ENCODE results near the gene FCSK. TPM values are rescaled to one million over a fixed set of nuclear protein-coding genes. Genes with fewer than 3 reads are reported as not detected.

FCSK gene
- total RNA-seq, 1 experiment from 2014 or later: 25.5 TPM

DNA sequence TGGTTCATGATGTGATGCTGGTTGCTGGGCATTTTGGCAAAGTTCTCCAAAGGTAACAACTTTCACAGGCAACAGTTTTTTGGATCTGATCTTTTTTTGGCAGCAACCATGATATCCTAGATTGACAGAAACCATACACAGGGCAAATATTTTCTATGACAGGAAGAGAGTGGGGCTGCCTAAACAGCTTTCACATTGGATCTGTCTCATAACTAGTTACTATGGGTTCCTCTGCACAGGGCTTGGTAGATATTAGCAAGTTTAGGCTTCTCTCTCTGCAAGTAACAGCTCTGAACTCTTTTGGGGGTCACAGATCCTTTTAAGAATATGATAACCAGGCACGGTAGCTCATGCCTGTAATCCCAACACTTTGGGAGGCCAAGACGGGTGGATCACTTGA is 40.4 kb downstream of the FCSK start:
- no TSS peak for BruUV-seq (replicated peaks)
- no peaks in the 10 kb centered on the region for H3K27me3 Mint-ChIP-seq (ENCODE audit: insufficient read depth, unreplicated experiment)
- TF ChIP-seq, protein P1, sequence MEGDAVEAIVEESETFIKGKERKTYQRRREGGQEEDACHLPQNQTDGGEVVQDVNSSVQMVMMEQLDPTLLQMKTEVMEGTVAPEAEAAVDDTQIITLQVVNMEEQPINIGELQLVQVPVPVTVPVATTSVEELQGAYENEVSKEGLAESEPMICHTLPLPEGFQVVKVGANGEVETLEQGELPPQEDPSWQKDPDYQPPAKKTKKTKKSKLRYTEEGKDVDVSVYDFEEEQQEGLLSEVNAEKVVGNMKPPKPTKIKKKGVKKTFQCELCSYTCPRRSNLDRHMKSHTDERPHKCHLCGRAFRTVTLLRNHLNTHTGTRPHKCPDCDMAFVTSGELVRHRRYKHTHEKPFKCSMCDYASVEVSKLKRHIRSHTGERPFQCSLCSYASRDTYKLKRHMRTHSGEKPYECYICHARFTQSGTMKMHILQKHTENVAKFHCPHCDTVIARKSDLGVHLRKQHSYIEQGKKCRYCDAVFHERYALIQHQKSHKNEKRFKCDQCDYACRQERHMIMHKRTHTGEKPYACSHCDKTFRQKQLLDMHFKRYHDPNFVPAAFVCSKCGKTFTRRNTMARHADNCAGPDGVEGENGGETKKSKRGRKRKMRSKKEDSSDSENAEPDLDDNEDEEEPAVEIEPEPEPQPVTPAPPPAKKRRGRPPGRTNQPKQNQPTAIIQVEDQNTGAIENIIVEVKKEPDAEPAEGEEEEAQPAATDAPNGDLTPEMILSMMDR (IDR thresholded peaks at IDR 0.05; ENCODE audit: insufficient read depth in 1 of 2, low read depth in 1 of 2, low read length in 1 of 2, severe bottlenecking in 1 of 2, unreplicated experiment in 1 of 2): no peak
- DNase-seq: no peak
- Histone ChIP-seq H3K9me3 (no peaks in the 10 kb centered on the region), H3K27me3 (replicated peaks; ENCODE audit: control insufficient read depth, insufficient read depth, low read length) (no peaks in the 10 kb centered on the region), H3K36me3 (ENCODE audit: control insufficient read depth, insufficient read depth, low read length) (peaks cover 10% of the 10 kb centered on the region), H3K4me3 (ENCODE audit: low read depth, low read length) (no peak overlapping the region), H3K4me1 (no peaks in the 10 kb centered on the region)
- POLR2A ChIA-PET: no interaction called here
- no peak overlapping the region for H3K27ac Mint-ChIP-seq (ENCODE audit: unreplicated experiment)
- CTCF ChIA-PET: no interaction called here
- intact Hi-C loops (cut with micrococcal nuclease; ENCODE audit: unreplicated experiment): no loop called here
- peaks cover 34% of the 10 kb centered on the region for H3K36me3 Mint-ChIP-seq (ENCODE audit: insufficient read depth, unreplicated experiment)
- H3K4me3 Mint-ChIP-seq (ENCODE audit: unreplicated experiment): no peak overlapping the region
- no peaks in the 10 kb centered on the region for H3K9me3 Mint-ChIP-seq (ENCODE audit: unreplicated experiment)
- no peaks in the 10 kb centered on the region for H3K4me1 Mint-ChIP-seq (ENCODE audit: low read depth, unreplicated experiment)

DNA sequence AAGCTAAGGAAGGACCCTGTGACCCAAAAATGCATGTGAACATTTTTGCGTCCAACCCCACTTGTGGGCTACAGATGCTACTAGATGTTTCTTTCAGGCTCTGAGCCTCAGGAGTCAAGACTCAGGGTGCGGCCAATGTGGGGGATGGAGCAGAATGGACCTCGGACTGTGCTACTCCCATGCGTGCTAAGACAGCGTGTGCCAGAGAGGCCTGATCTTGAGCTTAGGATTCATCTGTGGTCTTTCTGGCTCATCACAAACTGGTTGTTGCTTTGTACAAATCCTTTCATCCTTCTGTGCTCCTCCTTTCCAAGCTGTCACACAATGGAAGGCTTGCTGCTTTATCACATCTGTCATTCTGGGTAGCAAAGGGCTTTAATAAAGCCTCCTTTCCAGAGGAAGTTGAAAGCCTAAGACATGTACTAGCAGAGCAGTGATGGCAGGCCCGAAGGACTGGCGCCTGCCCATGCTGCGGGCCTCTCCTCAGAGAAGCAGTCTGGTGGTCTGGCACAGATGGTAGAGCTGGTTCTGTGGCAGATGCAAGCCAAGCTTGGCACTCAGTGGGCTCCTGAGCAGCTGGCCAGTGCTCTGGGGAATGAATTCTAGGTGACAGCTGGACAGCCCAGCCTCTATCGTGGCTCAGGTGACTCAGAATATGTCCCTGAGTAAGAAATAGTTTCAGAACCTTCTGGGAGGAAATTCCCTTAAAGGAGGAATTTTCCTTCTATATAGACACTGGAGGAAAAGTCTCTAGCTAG is 41.2 kb downstream of the FCSK start:
- ChIA-PET CTCF (no interaction called here), POLR2A (no interaction called here)
- Mint-ChIP-seq H3K9me3 (ENCODE audit: unreplicated experiment) (no peaks in the 10 kb centered on the region), H3K4me1 (ENCODE audit: low read depth, unreplicated experiment) (no peaks in the 10 kb centered on the region), H3K27me3 (ENCODE audit: insufficient read depth, unreplicated experiment) (no peaks in the 10 kb centered on the region), H3K36me3 (ENCODE audit: insufficient read depth, unreplicated experiment) (peaks cover 37% of the 10 kb centered on the region), H3K4me3 (ENCODE audit: unreplicated experiment) (no peak overlapping the region), H3K27ac (ENCODE audit: unreplicated experiment) (no peak overlapping the region)
- Histone ChIP-seq H3K36me3 (ENCODE audit: control insufficient read depth, insufficient read depth, low read length) (peaks cover 10% of the 10 kb centered on the region), H3K4me3 (ENCODE audit: low read depth, low read length) (no peak overlapping the region), H3K4me1 (no peaks in the 10 kb centered on the region), H3K9me3 (no peaks in the 10 kb centered on the region), H3K27me3 (replicated peaks; ENCODE audit: control insufficient read depth, insufficient read depth, low read length) (no peaks in the 10 kb centered on the region)
- intact Hi-C loops (cut with micrococcal nuclease; ENCODE audit: unreplicated experiment): no loop called here
- no peak for DNase-seq
- no TSS peak for BruUV-seq (replicated peaks)
- TF ChIP-seq, protein P1 (IDR thresholded peaks at IDR 0.05; ENCODE audit: insufficient read depth in 1 of 2, low read depth in 1 of 2, low read length in 1 of 2, severe bottlenecking in 1 of 2, unreplicated experiment in 1 of 2): no peak

DNA sequence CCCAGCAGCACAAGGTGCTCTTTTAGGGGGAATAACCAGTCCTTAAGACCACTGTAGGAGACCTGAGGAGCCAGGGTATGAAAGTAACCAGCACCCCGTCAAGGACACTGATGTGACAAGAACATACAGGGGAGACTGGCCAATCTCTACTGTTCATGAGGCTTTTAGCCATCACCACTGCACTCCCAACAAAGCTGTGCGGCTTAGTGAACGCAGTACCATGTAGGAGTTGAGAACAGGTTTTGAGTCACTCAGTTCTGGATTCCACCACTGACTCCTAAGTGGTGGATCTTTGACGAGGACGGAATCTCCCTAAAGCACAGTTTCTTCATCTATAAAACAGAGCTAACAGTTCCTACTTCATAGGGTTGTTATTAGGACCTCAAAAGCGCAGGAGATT is 42.1 kb downstream of the FCSK start:
- ChIA-PET POLR2A (no interaction called here), CTCF (interaction anchor here (0.7 kb wide), 1 partner anchor 35 kb away, joined by 3 read pairs; no protein-coding TSS in a partner anchor)
- no peaks in the 10 kb centered on the region for H3K4me1 ChIP-seq
- no peak overlapping the region for H3K4me3 ChIP-seq (ENCODE audit: low read depth, low read length)
- TF ChIP-seq, protein P1 (IDR thresholded peaks at IDR 0.05; ENCODE audit: insufficient read depth in 1 of 2, low read depth in 1 of 2, low read length in 1 of 2, severe bottlenecking in 1 of 2, unreplicated experiment in 1 of 2): no peak
- H3K36me3 Mint-ChIP-seq (ENCODE audit: insufficient read depth, unreplicated experiment): peaks cover 46% of the 10 kb centered on the region
- H3K27me3 Mint-ChIP-seq (ENCODE audit: insufficient read depth, unreplicated experiment): no peaks in the 10 kb centered on the region
- DNase-seq: no peak
- intact Hi-C loops (cut with micrococcal nuclease; ENCODE audit: unreplicated experiment): no loop called here
- no TSS peak for BruUV-seq (replicated peaks)
- no peaks in the 10 kb centered on the region for H3K9me3 ChIP-seq
- H3K27ac Mint-ChIP-seq (ENCODE audit: unreplicated experiment): no peak overlapping the region
- H3K36me3 ChIP-seq (ENCODE audit: control insufficient read depth, insufficient read depth, low read length): peaks cover 10% of the 10 kb centered on the region
- no peak overlapping the region for H3K4me3 Mint-ChIP-seq (ENCODE audit: unreplicated experiment)
- H3K4me1 Mint-ChIP-seq (ENCODE audit: low read depth, unreplicated experiment): no peaks in the 10 kb centered on the region
- no peaks in the 10 kb centered on the region for H3K27me3 ChIP-seq (replicated peaks; ENCODE audit: control insufficient read depth, insufficient read depth, low read length)
- H3K9me3 Mint-ChIP-seq (ENCODE audit: unreplicated experiment): no peaks in the 10 kb centered on the region
